Panc1 (cell line): ENCODE results near the gene TNK1. TPM values are rescaled to one million over a fixed set of nuclear protein-coding genes. Genes with fewer than 3 reads are reported as not detected.

Source experiments
- ATAC-seq: fragments of 200-7000 bp; cut with Tn5 transposase; 2 replicates; pipeline ENCODE4 v1.9.1; 2020; ENCODE audit warnings: mild to moderate bottlenecking, moderate library complexity
- BruUV-seq: library from RNA; stranded (reverse); fragments of 400-500 nt; replicated peaks from 2 replicates; lab custom pipeline; 2021; lab: Mats Ljungman, UMichigan
- CTCF ChIA-PET: fragments of 300-600 bp; sonication (Branson Sonifier 250); formaldehyde crosslinking; loops from one replicate; lab custom pipeline; 2022; ENCODE audit warnings: antibody characterized with exemption; lab: Charles Lee
- POLR2A ChIA-PET: fragments of 300-600 bp; sonication (Branson Sonifier 250); formaldehyde crosslinking; loops from one replicate; lab custom pipeline; 2022; ENCODE audit warnings: antibody characterized with exemption; lab: Charles Lee
- DNase-seq: peaks from one replicate; pipeline ENCODE4 v3.0.0-alpha.2; 2010; ENCODE audit warnings: low read depth, low spot score
- H3K27ac ChIP-seq: 2 replicates; pipeline ENCODE4 v1.5.1; 2011; ENCODE audit warnings: mild to moderate bottlenecking, low read length, inconsistent platforms
- H3K27me3 ChIP-seq: fragments of 200-500 bp; sonication (Bioruptor generic); 2 replicates; pipeline ENCODE4 v1.6.0; 2014; ENCODE audit warnings: low read length, inconsistent platforms; ENCODE audit not compliant: control insufficient read depth, insufficient read depth
- H3K36me3 ChIP-seq: fragments of 200-500 bp; sonication (Bioruptor generic); 2 replicates; pipeline ENCODE4 v1.5.1; 2014; ENCODE audit warnings: inconsistent platforms, mild to moderate bottlenecking, low read length, moderate library complexity; ENCODE audit not compliant: control insufficient read depth, insufficient read depth
- H3K4me1 ChIP-seq: 2 replicates; pipeline ENCODE4 v1.5.1; 2011; ENCODE audit warnings: inconsistent platforms, mild to moderate bottlenecking, low read length, moderate library complexity; ENCODE audit not compliant: control insufficient read depth, insufficient read depth
- H3K4me3 ChIP-seq, 2 experiments: 2 replicates each; pipeline ENCODE4 v1.5.1; 2011 to 2012; ENCODE audit warnings: low read depth in 2 of 2, low read length in 2 of 2, mild to moderate bottlenecking in 2 of 2, inconsistent platforms in 1 of 2, moderate library complexity in 1 of 2
- H3K9me3 ChIP-seq: fragments of 200-500 bp; sonication (Bioruptor generic); 2 replicates; pipeline ENCODE4 v1.5.1; 2014; ENCODE audit warnings: low read depth, mild to moderate bottlenecking, inconsistent platforms, low read length, moderate library complexity; ENCODE audit not compliant: control insufficient read depth, insufficient read depth
- POLR2AphosphoS5 ChIP-seq: IDR thresholded peaks from 2 replicates; pipeline ENCODE4 v1.6.1; 2012; ENCODE audit warnings: mild to moderate bottlenecking, low read depth, low read length, moderate library complexity
- SIN3A ChIP-seq: IDR thresholded peaks from 2 replicates; pipeline ENCODE4 v1.6.1; 2012; ENCODE audit warnings: low read depth, mild to moderate bottlenecking, low read length, moderate library complexity, borderline replicate concordance; ENCODE audit not compliant: insufficient read depth
- TCF7L2 ChIP-seq: IDR thresholded peaks from 2 replicates; pipeline ENCODE4 v1.6.1; 2011; ENCODE audit warnings: mild to moderate bottlenecking, low read depth, low read length, inconsistent platforms
- in situ Hi-C: cut with HindIII; loops from 2 replicates; pipeline ENCODE4 v1.10.0; 2016; ENCODE audit warnings: low sequenced_read_pairs, low pct_unique_long_range_greater_than_20kb
- intact Hi-C: fragments of 100-400 bp; cut with micrococcal nuclease; formaldehyde crosslinking; loops from one replicate; pipeline ENCODE4 v1.10.0; 2022; ENCODE audit not compliant: unreplicated experiment
- total RNA-seq: library from RNA; stranded (reverse); gene quantifications from one replicate; pipeline ENCODE4 v1.2.1, GENCODE V29; 2021; ENCODE audit not compliant: unreplicated experiment
- TF ChIP-seq, protein P1 (sequence below), 2 experiments: IDR thresholded peaks; 2 replicates each; pipeline ENCODE4 v1.6.1; 2011 to 2012; ENCODE audit warnings: low read depth in 2 of 2, control low read depth in 1 of 2, low read length in 1 of 2, mild to moderate bottlenecking in 1 of 2, moderate library complexity in 1 of 2; ENCODE audit not compliant: insufficient read depth in 1 of 2
- TF ChIP-seq, protein P2 (sequence below): fragments of 450-650 bp; IDR thresholded peaks from 2 replicates; pipeline ENCODE4 v1.5.1; 2017; ENCODE audit warnings: mild to moderate bottlenecking

Gene TNK1
- total RNA-seq, 1 experiment from 2014 or later = 6.2 TPM

DNA sequence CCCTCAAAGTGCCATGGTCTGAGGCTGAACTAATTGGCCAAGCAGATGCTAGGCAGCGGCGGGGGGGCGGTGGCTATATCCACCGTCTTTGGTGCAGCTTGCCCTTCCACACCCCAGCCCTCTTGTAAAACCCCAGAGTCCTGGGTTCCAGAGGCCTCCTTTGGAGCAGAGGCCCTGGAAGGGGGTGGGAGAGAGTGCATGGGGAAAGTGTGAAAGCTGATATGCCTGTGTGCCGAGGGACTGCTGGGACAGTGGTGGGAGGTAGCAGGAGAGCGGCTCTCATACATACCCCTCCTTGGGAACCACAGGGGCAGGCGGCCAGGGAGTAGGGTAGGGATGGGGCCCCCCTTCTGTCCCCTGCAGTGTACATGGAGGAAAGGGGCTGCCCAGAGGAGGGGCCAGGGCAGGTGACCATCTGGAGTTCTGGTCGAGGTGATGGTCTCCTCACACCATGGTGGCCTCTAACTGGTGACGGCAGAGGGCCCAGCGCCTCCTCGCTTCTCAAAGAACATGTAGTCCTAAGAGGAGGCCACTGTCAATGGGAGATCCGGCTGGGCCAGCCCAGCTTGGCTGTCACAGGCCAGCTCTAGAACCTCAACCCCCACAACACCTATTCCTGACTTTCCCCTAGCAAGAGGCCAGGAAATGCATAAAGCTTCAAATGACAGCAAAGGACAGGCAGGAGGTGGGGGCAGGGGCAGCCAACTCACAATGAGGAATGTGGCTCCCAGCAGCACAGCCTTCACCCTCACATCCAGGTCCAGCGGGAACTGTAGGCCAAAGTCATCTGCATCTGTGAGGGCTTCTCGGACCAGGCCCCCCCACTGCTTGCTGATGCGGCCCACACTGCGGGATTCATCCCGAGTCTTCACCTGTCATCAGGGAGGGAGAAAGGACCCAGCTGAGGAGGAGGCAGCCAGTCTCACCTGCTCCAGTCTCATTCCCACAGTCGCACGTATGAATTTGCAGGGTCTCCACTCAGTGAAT, 9.3 kb downstream of the TNK1 start:
- POLR2A ChIA-PET = no interaction called here
- H3K9me3 ChIP-seq = no peaks in the 10 kb centered on the region
- no peaks in the 10 kb centered on the region for H3K4me1 ChIP-seq
- in situ Hi-C loops (no loop called here), intact Hi-C loops (no loop called here)
- H3K27me3 ChIP-seq = no peaks in the 10 kb centered on the region
- ATAC-seq (no peak), DNase-seq (no peak)
- H3K36me3 ChIP-seq = no peaks in the 10 kb centered on the region
- no peak for TF ChIP-seq SIN3A
- no peak for TF ChIP-seq TCF7L2
- TF ChIP-seq, protein P1, sequence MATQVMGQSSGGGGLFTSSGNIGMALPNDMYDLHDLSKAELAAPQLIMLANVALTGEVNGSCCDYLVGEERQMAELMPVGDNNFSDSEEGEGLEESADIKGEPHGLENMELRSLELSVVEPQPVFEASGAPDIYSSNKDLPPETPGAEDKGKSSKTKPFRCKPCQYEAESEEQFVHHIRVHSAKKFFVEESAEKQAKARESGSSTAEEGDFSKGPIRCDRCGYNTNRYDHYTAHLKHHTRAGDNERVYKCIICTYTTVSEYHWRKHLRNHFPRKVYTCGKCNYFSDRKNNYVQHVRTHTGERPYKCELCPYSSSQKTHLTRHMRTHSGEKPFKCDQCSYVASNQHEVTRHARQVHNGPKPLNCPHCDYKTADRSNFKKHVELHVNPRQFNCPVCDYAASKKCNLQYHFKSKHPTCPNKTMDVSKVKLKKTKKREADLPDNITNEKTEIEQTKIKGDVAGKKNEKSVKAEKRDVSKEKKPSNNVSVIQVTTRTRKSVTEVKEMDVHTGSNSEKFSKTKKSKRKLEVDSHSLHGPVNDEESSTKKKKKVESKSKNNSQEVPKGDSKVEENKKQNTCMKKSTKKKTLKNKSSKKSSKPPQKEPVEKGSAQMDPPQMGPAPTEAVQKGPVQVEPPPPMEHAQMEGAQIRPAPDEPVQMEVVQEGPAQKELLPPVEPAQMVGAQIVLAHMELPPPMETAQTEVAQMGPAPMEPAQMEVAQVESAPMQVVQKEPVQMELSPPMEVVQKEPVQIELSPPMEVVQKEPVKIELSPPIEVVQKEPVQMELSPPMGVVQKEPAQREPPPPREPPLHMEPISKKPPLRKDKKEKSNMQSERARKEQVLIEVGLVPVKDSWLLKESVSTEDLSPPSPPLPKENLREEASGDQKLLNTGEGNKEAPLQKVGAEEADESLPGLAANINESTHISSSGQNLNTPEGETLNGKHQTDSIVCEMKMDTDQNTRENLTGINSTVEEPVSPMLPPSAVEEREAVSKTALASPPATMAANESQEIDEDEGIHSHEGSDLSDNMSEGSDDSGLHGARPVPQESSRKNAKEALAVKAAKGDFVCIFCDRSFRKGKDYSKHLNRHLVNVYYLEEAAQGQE (IDR thresholded peaks at IDR 0.05; ENCODE audit: insufficient read depth in 1 of 2, low read depth in 2 of 2, low read length in 1 of 2) = no peak
- TF ChIP-seq, protein P2, sequence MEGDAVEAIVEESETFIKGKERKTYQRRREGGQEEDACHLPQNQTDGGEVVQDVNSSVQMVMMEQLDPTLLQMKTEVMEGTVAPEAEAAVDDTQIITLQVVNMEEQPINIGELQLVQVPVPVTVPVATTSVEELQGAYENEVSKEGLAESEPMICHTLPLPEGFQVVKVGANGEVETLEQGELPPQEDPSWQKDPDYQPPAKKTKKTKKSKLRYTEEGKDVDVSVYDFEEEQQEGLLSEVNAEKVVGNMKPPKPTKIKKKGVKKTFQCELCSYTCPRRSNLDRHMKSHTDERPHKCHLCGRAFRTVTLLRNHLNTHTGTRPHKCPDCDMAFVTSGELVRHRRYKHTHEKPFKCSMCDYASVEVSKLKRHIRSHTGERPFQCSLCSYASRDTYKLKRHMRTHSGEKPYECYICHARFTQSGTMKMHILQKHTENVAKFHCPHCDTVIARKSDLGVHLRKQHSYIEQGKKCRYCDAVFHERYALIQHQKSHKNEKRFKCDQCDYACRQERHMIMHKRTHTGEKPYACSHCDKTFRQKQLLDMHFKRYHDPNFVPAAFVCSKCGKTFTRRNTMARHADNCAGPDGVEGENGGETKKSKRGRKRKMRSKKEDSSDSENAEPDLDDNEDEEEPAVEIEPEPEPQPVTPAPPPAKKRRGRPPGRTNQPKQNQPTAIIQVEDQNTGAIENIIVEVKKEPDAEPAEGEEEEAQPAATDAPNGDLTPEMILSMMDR = no peak
- TF ChIP-seq POLR2AphosphoS5 = no peak
- no peak overlapping the region for H3K4me3 ChIP-seq
- H3K27ac ChIP-seq = no peak overlapping the region
- CTCF ChIA-PET = no interaction called here
- BruUV-seq = TSS peak; percentile 76

DNA sequence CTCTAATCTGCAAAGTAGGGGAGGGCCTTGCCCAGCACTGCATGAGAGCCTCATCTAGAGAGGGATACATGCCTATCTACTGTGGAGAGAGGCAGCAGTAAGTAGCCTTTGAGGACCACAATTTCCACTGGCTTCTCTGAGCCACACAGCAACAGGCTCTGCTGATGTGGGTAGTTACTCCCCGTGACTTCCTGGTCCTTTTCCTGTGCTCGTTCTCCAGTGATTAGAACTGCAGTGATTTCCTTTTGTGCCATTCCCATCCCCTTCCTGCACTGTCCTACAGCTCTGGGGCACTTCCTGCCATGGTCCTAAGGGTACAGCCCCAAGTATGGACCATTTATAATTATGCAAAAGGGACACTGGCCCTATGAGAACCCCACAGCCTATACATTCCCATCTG, 10.4 kb downstream of the TNK1 start:
- ChIA-PET CTCF (no interaction called here), POLR2A (no interaction called here)
- no peaks in the 10 kb centered on the region for H3K9me3 ChIP-seq
- no peaks in the 10 kb centered on the region for H3K36me3 ChIP-seq
- H3K4me1 ChIP-seq = no peaks in the 10 kb centered on the region
- H3K27me3 ChIP-seq = no peaks in the 10 kb centered on the region
- no peak overlapping the region for H3K27ac ChIP-seq
- H3K4me3 ChIP-seq = no peak overlapping the region
- TF ChIP-seq, protein P1 (IDR thresholded peaks at IDR 0.05; ENCODE audit: insufficient read depth in 1 of 2, low read depth in 2 of 2, low read length in 1 of 2) = no peak
- TF ChIP-seq TCF7L2 (no peak), POLR2AphosphoS5 (no peak), SIN3A (no peak)
- TF ChIP-seq, protein P2 = no peak
- intact Hi-C loops = no loop called here
- BruUV-seq = no TSS peak
- DNase-seq = no peak
- in situ Hi-C loops = no loop called here
- ATAC-seq = no peak
